GM21737 (cell line): ENCODE measurements around the gene SEMA5B.

ENCODE experiments used
- ATAC-seq: cut with Tn5 transposase; IDR thresholded peaks from one replicate; pipeline ENCODE4 v1.9.1; 2021; ENCODE audit warnings: mild to moderate bottlenecking, moderate library complexity; ENCODE audit not compliant: unreplicated experiment

The SEMA5B gene

GRCh38 chr3:122974764-122975162, 52.8 kb downstream of the SEMA5B start:
- ATAC-seq, result no peak

- ATAC-seq, result no peak
These were observed 53.5 kb downstream of the SEMA5B start for GRCh38 chr3:122973893-122974615.

- no peak for ATAC-seq
These were observed 55.4 kb downstream of the SEMA5B start for GRCh38 chr3:122972141-122972540.

DNA sequence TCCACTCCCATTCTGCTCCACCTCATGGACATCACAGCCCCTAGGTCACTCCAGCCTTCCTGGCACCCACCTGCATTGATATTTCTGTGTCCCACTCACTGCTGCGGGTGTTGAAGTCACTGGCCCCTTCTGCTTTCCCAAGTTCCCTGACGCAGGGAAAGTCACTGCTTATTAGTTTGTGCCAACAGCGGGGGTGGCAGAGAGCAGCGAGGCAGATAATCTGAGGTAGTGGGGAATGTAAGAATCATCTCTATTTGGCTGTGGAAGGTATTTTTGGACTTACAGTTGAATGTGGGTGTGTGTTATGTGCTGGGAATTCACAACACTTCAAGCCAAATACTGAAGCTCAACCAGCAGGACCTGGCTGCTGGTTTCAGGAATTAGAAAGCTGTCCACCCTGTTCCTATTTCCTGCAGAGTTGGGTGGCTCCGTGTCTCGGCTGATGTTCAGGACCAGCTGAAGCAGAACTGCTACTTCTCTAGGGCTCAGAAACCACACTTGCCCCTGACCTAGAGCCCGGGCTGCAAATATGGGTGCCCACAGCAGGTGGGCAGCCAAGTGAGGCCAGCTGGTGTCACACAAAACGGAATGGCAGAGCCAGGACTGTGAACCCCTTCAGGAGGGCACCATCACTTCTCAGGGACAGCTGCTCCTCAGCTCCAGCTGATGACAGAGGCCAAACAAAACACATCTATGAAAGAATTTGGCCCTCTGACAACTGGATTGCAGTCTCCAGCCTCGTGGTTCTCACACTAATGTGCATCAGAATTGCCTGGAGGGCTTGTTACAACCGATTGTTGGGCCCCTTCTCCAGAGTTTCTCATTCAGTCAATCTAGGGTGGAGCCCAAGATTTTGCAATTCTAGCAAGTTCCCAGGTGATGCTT, 57.7 kb downstream of the SEMA5B start:
- no peak for ATAC-seq

- no peak for ATAC-seq
These were observed 59.8 kb downstream of the SEMA5B start for GRCh38 chr3:122967765-122968164.

DNA sequence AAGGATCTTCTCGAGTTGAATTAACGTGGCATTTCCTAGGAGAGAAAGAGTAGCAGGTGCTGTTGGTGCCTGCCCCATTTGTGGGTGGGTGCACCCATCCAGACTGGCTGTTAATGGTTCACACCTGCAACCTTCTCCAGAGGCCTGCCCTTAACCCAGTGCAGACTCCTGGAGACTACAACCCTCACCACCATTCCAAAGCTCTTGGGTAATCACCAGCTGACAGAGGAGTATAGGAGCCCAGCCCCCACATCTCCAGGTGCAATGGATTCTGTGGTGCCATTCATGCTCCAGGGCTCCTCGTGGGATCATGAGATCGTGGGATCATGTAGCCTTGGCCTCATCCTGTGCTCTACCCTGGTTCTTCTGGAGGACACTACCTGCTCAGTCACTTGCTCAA, 60.2 kb downstream of the SEMA5B start:
- no peak for ATAC-seq

- ATAC-seq, result no peak
These were observed 61.5 kb downstream of the SEMA5B start for GRCh38 chr3:122966045-122966444.

- ATAC-seq, result no peak
These were observed 62.8 kb downstream of the SEMA5B start for GRCh38 chr3:122964811-122965210.

DNA sequence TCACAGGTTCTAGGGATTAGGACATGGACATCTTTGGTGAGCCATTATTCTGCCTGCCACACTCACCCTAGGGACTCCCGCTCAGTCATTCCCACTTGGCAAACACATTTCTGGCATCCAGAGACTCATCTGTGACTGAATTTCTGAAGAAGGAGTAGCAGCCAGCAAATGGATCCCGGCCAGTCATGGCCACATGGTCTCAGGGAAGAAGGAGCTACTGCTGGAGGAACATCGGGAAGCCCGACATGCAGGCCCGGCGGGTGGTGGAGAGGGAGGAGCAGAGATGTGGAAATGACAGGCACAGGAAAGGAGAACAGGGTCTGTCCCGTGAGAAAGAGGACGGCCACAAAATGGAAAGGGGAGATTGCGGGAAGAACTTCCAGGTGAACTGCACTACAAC, 65.4 kb downstream of the SEMA5B start:
- no peak for ATAC-seq

- no peak for ATAC-seq
These were observed 66.4 kb downstream of the SEMA5B start for GRCh38 chr3:122961146-122961545.

GRCh38 chr3:122960652-122961051, 66.9 kb downstream of the SEMA5B start:
- ATAC-seq, result no peak

GRCh38 chr3:122959339-122959738, 68.2 kb downstream of the SEMA5B start:
- ATAC-seq, result no peak

- ATAC-seq, result no peak
These were observed 69.6 kb downstream of the SEMA5B start for GRCh38 chr3:122957707-122958689.

GRCh38 chr3:122956693-122957455, 70.7 kb downstream of the SEMA5B start:
- ATAC-seq, result no peak

- no peak for ATAC-seq
These were observed 71.5 kb downstream of the SEMA5B start for GRCh38 chr3:122955916-122956692.

GRCh38 chr3:122952520-122952919, 75.0 kb downstream of the SEMA5B start:
- ATAC-seq, result no peak

- ATAC-seq, result no peak
These were observed 79.2 kb downstream of the SEMA5B start for GRCh38 chr3:122948408-122948807.

GRCh38 chr3:122947738-122948137, 79.8 kb downstream of the SEMA5B start:
- ATAC-seq, result no peak

DNA sequence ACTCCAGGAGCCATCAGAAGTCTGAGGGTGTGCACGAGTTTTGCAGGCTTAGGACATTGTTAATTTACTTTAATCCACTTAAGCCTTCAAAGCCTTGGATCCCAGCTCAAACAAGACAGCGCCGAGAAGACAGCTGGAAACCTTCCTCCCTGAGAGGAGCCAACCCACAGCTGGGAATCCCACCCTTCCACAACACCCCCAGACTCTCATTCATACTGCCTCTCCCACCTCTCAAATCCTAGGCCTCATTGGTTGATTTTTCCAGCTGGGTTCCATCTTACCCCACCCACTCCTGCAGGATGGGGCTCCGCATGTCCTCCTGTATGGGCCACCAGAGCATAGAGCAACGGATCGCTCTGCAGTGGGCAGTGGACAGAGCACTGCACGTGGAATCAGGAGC, 80.4 kb downstream of the SEMA5B start:
- no peak for ATAC-seq
